ENCODE results near the gene USP4.

USP4 gene

DNA sequence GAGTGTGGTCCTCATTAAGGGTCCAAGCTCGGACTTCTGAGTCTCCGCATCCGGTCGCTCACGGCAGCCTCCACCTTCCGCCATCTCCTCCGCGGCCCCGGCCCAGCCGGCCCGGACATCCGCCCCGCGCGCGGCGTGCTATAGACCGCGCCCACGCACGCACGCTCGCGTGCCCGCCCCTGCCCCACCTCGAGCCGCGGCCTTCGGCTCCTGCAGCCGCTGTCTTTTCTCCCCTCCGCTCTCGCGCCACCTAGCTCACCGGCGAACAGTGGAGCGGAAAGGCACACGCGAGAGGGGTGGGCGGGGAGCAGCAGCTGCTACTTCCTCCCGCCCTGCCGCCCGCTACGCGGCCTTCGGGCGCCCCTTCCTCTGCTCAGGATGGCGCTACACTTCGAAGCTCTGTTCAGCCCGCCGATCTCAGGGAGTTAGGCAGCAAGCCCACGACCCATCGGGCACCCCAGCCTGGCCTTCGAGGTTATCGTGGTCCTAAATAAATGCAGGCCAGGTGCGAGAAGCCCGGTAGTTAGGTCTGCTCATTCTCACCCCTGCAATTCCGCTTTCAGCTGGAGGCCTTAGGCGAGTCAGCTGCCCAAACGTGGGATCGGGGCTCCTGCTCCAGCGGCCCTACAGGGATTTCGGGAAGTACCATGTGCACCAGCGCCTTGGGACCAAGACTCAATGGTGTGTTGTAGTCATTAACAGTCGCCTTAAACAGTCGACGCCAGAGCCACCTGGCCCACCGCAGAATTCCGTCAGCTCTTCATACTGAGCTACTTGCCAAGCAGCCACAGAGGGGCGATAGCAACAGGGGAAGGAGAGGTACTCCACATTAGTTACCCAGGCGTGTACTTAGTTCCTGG lies at the start of gene USP4:
Gene USP4, minus strand, starts transcription at position 113 of the 860 bp plus-strand sequence. Its CDS starts 29 bp downstream, at position 84.
- peak; percentile 56 for DNase-seq (ENCODE audit: insufficient read length, low spot score)
- TF ChIP-seq CTCF (IDR thresholded peaks at IDR 0.05; ENCODE audit: insufficient read depth, missing control alignments) = peak; percentile 66
- FAIRE-seq = no peak

- no peak for DNase-seq (ENCODE audit: insufficient read length, low spot score)
- TF ChIP-seq CTCF (IDR thresholded peaks at IDR 0.05; ENCODE audit: insufficient read depth, missing control alignments) = no peak
These were observed 49.4 kb upstream of the USP4 start for GRCh38 chr3:49389297-49389696.

GRCh38 chr3:49388289-49388820 lies 48.5 kb upstream of the USP4 start:
- DNase-seq (ENCODE audit: insufficient read length, low spot score) (no peak), FAIRE-seq (no peak)
- TF ChIP-seq CTCF (IDR thresholded peaks at IDR 0.05; ENCODE audit: insufficient read depth, missing control alignments) = no peak

More at GRCh38 chr3:49389297-49389696, 49.4 kb upstream of the USP4 start:
- FAIRE-seq = no peak

DNA sequence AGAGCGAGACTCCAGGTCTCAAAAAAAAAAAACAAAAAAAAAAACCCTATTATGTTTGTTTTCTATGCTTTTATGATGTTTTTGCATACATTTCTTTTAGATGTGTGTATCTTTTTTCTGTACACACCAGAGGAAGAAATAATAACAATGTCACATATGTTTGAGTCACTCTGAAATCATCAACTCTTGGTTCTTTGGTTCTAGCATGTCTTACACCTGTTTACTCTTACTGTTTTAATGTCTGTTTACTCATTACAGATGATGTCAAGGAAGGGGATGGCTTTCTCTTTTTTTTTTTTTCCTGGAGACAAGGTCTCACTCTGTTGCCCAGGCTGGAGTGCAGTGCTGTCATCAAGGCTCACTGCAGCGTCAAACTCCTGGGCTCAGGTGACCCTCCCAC lies 47.9 kb upstream of the USP4 start:
- FAIRE-seq = no peak
- no peak for DNase-seq (ENCODE audit: insufficient read length, low spot score)
- no peak for TF ChIP-seq CTCF (IDR thresholded peaks at IDR 0.05; ENCODE audit: insufficient read depth, missing control alignments)

GRCh38 chr3:49386056-49386756 lies 46.4 kb upstream of the USP4 start:
- no peak for FAIRE-seq
- DNase-seq (ENCODE audit: insufficient read length, low spot score) = no peak
- TF ChIP-seq CTCF (IDR thresholded peaks at IDR 0.05; ENCODE audit: insufficient read depth, missing control alignments) = no peak

DNA sequence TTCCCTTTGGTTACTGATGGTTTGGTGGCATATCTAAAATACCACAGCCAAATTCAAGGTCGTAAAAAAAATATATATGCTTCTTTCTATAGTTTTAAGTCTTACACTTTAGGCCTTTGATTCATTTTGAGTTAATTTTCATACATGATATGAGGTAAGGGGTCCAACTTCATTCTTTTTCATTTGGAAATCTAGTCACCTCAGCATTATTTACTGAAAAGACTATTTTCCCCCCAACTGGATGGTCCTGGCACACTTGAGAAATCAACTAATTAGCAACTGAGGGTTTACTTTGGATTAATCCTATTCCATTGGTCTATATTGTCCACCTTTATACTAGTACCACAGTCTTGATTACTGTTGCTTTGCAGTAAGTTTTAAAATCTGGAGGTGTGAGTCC lies 45.8 kb upstream of the USP4 start:
- no peak for DNase-seq (ENCODE audit: insufficient read length, low spot score)
- TF ChIP-seq CTCF (IDR thresholded peaks at IDR 0.05; ENCODE audit: insufficient read depth, missing control alignments) = no peak
- FAIRE-seq = no peak

Measured in D721Med (cell line).